Dermis microvascular lymphatic vessel endothelial cell (primary cell): ENCODE measurements around the gene GABARAPL2. TPM values are rescaled to one million over a fixed set of nuclear protein-coding genes. Genes with fewer than 3 reads are reported as not detected.

Experiments
- DNase-seq, 2 donors: peaks; one replicate each; pipeline versions ENCODE4 v3.0.0 to v3.0.0-alpha.2; 2010; ENCODE audit warnings: low read depth in 2 of 2
- total RNA-seq: library from RNA; depleted of rRNA; stranded (reverse); fragments of >200 nt; gene quantifications from 2 replicates; pipeline ENCODE4 v1.2.1, GENCODE V29; 2014

The GABARAPL2 gene
- total RNA-seq, 1 donor from 2014 or later: 47.5 TPM

- peak in 1 of 2 donors; percentile 67 for DNase-seq
Observed at GRCh38 chr16:75552951-75553350, 13.2 kb upstream of the GABARAPL2 start.

GRCh38 chr16:75555213-75555706 lies 10.9 kb upstream of the GABARAPL2 start:
- DNase-seq: peak; percentile 89 to 94

GRCh38 chr16:75555707-75556430 lies 10.3 kb upstream of the GABARAPL2 start, which contains the start of gene TMEM231:
TSS of gene TMEM231 (minus strand) at chr16:75556252. CDS start at chr16:75556209, 43 bp downstream.
- peak; percentile 80 to 92 for DNase-seq

DNA sequence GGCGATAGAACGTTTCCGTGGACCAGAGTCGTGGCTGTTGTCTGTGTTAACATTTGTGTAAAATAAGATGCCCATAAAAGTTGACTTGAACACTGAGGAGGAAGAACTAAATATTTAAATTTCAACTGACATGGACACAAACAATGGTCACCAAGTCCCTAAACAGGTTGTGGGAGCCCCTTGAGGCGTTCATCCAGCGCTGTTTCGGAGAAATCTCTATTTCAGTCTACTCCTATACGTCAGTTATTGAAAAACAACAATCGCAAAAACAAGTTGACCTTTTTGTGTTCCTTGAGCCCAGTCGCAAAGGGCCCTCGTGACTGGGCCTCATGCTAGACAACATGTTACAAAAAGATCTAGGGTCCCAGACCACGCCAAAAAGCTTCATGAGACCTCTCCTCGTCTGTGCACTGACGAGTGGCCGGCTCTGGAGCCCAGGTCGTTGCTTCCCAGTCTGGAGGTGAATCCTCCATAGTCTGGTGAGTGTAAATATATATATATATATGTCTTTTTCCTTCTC lies 9.7 kb upstream of the GABARAPL2 start:
- DNase-seq: no peak

- no peak for DNase-seq
Observed at GRCh38 chr16:75558846-75559401, 7.3 kb upstream of the GABARAPL2 start.

DNA sequence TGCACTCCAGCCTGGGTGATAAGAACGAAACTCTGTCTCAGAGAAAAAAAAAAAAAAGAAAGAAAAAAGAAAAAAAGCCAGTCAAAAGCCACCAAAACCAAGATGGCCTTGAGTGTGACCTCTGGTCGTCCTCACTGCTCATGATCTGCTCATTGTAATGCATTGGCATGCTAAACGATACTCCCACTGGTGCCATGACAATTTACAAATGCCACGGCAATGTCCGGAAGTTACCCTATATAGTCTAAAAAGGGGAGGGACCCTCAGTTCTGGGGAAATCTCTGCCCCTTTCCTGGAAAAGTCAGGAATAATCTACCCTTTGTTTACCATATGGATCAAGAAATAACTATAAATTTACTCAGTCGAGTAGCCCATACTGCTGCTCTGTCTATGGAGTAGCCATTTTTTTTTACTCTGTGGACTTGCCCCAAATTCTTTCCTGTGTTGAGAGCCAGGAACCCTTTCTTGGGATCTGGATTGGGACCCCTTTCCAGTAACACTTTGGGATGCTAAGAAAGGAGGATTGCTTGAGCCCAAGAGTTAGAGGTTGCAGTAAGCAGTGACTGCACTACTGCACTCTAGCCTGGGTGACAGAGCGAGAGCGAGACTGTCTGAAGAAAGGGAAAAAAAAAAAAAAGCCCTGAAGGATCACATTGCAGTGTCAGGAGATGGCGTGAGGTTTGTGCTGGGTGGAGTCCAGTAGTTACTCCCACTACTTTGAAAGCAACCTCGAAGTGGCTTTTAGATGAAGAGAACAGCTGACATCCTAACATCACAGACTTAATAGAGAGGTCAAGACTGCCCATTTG lies 6.4 kb upstream of the GABARAPL2 start:
- DNase-seq: no peak

DNA sequence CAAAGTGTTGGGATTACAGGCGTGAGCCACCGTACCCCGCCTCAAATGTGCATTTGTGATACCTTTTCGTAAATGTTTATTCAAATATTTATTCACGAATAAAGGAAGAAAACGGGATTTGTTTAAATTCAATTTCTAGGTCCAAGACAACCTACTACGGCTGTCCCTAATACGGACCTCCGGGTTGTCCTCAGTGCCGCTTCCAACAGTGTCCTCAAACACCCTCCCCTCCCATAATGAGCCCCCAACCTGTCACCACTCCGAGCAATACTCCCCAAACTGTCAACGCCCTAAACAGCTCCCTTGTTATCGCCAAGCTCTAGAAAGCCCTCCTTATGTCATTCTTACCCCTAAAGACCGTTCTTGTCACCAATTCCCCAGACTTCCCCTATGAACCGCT lies 539 bp upstream of the GABARAPL2 start:
- no peak for DNase-seq

DNA sequence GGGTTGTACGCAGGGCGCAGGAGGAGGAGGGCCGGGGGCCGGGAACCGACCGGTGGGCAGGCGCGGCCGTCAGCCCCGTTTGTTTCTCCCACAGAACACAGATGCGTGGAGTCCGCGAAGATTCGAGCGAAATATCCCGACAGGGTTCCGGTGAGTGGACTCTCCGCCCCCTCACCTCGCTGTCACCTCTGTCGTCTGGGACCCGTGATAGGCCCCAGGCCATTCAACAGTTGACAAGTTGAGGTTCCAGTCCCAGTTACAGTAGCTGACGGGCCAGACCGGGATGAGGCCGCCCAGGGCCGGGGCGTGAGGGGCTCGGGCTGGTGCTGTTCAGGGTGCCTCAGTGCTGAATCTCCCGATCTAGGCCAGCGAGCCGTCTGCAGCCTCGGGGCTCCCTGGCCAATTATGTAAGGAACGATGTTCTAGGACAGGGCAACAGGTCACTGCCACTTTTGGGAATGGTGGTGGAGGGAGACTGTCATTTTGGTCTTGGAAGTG lies 628 bp downstream of the GABARAPL2 start:
- peak in 1 of 2 donors; percentile 52 for DNase-seq

DNA sequence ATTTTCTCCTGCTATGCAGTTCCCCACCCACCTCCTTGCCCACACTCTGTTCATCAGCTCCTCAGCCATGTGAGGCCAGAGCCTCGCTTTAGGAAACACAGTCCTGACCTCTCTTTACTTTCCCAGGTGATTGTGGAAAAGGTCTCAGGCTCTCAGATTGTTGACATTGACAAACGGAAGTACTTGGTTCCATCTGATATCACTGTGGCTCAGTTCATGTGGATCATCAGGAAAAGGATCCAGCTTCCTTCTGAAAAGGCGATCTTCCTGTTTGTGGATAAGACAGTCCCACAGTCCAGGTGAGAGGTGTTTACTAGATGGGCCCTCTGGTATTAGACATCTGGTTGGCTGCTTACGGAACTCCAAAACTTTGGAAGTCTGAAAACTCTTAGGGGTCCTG lies 1.7 kb downstream of the GABARAPL2 start:
- DNase-seq: peak; percentile 44 to 60

DNA sequence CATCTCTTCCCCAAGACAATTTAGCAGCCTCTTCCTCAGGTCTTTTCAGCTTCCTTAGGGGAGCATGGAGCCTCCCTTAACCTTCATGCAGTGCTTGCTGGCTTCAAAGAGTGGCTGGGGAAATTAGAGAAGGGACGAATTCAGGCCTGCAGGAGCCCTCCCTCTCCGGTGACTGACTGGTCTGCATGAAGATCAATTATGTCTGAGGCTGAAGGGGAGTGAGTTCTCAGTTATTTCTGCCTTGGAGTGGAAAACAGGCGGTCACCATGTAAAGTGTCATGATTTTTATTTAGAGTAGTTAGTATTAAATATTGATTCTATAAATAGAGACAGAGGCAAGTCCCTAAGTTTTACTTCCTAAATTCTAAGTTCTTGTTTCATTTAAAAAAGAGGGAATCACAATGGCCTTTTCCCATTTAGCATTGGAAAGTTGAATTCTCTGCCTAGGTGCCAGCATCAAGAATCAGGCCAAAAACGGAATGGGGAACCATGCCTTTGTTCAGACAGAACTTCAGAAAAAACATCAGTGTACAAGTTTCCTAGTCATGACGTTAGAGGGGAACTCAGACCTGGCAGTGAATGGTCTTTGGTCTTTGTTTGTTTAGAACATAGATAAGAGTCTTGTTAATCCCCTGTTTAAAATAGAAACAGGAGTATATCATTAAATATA lies 4.4 kb downstream of the GABARAPL2 start:
- DNase-seq: no peak

DNA sequence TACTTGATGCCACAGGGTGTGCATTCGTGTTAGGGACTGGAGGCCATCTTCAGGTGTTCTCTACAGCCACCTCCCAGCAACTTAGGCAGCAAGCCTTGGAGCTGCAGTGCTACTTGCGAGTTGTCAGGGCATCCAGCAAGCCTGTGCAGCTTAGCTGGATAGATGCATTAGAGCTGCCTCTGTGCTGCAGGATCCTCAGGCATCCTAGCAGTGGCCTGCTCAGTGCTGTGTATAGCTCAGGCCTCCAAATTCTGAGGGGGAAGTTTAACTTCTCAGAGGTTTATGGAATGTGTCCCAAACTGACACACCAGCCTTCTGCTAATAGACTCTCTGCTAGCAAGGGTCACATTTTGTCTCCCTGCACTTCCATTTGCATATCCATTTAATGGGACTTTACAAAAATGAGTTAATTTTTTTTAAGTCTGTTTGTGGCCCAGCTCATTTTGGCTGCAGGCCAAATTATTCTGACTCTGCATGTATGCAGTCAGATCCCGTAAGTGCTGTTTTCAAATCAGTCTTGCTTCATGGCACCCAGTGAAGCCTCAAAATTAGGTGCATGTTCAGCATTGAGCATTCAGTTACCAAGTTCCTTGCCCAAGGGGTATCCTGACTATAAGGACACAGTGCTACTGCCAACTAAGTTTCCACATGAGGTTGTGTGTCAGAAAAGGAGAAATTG lies 6.8 kb downstream of the GABARAPL2 start:
- peak in 1 of 2 donors; percentile 13 for DNase-seq

DNA sequence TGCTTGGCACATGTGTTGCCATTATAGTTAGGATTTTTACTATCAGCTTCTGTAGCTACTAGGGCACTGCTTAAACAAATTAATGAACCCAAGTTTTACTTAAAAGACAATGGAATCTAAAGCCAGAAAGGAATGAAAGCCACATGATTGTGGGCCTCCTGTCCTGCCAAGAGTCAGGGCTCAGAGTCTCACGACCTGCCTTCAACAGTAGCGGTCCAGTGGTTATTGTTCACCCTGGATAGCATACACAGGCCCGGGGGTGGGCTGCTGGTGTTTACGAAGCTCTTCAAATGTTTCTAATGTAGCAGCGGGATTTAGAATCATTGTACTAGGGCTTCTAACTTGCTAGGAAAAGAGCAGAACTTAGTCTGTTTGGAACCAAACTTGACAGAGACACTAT lies 7.8 kb downstream of the GABARAPL2 start:
- DNase-seq: no peak

DNA sequence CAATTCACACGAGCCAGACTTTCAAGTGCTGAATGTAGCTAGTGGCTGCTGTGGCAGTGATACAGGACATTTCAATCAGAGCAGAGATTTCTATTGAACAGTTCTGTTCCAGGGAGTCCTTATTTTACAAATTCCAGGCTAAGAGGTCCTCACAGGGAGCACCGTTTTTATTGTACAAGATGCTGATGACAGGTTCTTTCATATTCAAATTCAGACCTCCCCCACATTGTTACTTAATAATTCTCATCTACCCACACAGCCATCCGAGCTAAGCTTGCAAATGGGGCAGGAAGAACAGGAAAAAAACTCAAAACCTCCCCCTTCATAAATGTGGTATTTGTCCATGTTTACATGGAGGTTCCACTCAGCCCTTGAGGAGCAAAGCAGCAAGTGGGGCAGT lies 9.8 kb downstream of the GABARAPL2 start:
- no peak for DNase-seq

DNA sequence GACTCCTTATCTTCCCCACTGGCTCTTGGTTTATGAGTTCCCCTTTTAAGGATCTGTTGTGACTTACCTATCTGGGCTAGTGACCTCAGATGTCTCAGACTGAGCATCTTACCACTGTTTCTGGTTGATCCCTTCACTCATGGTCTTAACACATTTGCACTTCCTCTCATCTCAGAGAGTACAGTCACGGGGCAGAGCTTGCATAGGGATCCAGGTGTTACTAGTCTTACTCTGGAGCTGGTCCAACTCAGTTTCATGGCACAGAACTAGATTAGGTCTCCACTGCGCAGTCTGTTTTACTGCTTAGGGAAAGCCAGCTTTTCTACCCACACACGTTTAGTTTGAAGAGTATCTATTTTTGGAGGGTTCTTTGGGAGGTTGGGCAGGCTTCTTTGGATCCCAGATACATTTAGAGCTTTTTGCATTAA lies 10.2 kb downstream of the GABARAPL2 start:
- DNase-seq: no peak

DNA sequence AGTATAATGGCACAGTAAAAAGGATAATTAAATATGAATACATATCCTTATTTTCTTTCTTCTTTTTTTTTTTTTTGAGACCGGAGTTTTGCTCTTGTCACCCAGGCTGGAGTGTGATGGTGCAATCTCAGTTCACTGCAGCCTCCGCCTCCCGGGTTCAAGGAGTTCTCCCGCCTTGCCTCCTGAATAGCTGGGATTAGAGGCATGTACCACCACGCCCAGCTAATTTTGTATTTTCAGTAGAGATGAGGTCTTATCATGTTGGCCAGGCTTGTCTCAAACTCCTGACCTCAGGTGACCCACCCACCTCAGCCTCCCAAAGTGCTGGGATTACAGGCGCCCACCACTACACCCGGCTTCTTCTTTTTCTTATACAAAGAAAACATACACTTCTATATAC lies 12.0 kb downstream of the GABARAPL2 start:
- no peak for DNase-seq

- no peak for DNase-seq
Observed at GRCh38 chr16:75578725-75579124, 12.5 kb downstream of the GABARAPL2 start.

DNA sequence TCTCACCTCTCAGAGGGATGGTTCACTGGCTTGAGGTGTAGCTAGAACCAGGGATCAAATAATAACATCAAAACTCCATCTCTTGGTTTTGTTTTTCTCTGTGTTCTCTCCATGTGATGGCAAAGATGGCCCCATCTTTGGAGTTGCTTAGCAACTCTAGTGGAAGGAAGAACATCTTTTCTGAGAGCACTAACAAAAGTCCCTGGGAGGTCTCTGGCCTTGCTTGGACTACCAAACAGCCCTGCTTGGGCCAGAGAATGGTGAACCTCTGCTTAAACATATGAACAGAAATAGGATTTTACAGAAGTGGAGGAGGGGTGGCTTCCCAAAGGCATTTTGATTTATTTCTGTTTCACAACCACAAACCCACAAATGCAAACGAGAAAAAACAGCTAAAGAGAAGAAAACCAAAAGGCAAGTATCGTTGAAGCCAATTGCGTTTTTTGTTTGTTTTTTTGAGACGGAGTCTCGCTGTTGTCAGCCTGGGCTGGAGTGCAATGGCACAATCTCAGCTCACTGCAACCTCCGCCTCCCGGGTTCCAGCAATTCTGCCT lies 13.2 kb downstream of the GABARAPL2 start:
- DNase-seq: no peak

DNA sequence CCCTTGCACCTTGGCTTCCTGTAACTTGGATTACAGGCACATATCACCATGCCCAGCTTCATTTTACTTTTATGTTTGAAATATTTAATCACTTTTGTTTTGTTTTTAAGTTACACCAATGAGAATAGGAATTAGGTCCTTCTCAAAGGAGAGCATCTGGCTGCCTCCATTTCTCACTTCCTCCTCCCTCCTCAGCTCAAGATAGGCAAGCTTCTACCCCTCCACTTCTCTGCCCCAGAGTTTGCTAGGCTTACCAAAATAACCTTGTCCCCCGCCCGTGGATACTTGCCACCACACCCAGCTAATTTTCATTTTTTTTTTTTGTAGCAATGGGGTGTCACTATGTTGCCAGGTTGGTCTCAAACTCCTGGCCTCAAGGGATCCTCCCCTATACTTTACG lies 17.9 kb downstream of the GABARAPL2 start:
- no peak for DNase-seq

DNA sequence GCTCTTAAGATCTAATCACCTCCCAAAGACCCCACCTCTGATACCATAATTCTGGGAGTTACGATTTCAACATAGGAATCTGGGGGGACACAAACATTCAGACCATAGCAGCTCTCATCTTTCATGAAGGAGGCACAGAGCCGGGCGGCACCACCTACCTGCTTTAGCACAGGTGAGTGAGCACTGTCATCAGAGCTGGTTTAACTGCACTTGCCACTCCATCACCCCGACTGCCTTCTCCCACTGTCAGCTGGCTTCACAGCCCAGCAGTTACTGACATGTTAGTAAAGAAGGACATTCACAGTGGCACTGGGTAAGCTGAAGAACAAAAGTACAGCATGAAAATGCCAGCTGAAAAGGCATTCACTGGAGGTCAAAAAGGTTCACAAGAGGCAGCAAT lies 22.5 kb downstream of the GABARAPL2 start:
- no peak for DNase-seq

DNA sequence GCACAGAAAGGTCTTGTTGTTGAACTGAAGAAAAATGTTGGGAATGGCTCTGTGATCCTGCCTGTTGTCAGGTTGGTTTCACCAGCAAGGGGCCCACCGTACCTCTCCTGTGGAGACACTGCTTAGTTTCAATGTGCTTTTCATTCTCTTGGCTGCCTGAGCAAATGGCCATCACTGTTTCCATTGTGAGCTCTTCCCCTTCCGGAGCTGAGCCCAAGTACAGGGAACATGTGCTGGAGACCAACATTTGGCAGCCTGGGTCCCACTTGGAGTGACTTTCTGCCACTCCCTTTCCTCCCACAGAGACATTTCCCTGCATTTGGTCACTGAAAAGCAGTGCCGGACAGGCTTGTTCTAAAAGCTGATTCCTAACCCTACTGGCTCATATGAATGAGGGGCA lies 23.1 kb downstream of the GABARAPL2 start:
- peak; percentile 23 to 81 for DNase-seq
